BJ (cell line): ENCODE measurements around the gene LCE4A. TPM values are rescaled to one million over a fixed set of nuclear protein-coding genes. Genes with fewer than 3 reads are reported as not detected.

Source experiments
- CTCF ChIA-PET: fragments of 350-600 bp; formaldehyde crosslinking; extraction: SDS; loops from one replicate; lab custom pipeline; 2021; ENCODE audit warnings: antibody characterized with exemption, inconsistent platforms; lab: Yijun Ruan, JAX
- POLR2A ChIA-PET: fragments of 300-600 bp; sonication (Branson Sonifier 250); formaldehyde crosslinking; extraction: SDS; loops from one replicate; lab custom pipeline; 2021; ENCODE audit warnings: antibody characterized with exemption; lab: Charles Lee
- DNase-seq: peaks from one replicate; pipeline ENCODE4 v3.0.0-alpha.2; 2011; ENCODE audit warnings: low read depth
- H3K27me3 ChIP-seq: 2 replicates; pipeline ENCODE4 v1.6.0; 2011; ENCODE audit warnings: low read length; ENCODE audit not compliant: control insufficient read depth, insufficient read depth
- H3K36me3 ChIP-seq: 2 replicates; pipeline ENCODE4 v1.5.1; 2011; ENCODE audit warnings: low read length; ENCODE audit not compliant: control insufficient read depth, insufficient read depth
- H3K4me3 ChIP-seq: 2 replicates; pipeline ENCODE4 v1.5.1; 2011; ENCODE audit warnings: low read depth, mild to moderate bottlenecking, control low read depth, low read length
- polyA plus RNA-seq: library from polyadenylated mRNA; depleted of rRNA; stranded (reverse); fragments of >200 nt; gene quantifications from 2 replicates; pipeline ENCODE4 v1.2.3, GENCODE V29; 2011
- TF ChIP-seq, protein P1 (sequence below): IDR thresholded peaks from 2 replicates; pipeline ENCODE4 v1.5.1; 2011; ENCODE audit warnings: low read depth, mild to moderate bottlenecking, control low read depth, inconsistent platforms, low read length, moderate library complexity; ENCODE audit not compliant: insufficient read depth

LCE4A gene
- polyA plus RNA-seq, 1 experiment, result not detected

DNA sequence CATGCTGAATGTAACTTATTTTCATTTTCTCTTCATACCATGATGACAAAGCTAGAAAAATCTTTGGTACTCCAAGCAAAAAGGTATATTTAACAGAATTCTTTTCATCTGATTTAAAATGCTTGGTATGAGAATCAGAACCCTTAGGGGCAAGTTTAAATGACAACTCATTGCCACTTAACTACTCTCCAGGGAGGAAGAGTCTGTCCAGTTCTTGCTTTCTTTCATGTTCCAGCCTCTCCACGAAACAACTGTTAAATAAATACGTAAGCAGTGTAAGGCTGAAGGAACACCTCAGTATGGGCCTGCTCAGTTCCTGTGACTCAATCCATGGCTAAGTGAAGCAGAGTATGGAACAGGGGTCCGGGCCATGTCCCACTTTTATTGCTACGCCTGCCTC is 8.2 kb upstream of the LCE4A start:
- DNase-seq, result no peak
- CTCF ChIA-PET, result no interaction called here
- TF ChIP-seq, protein P1, sequence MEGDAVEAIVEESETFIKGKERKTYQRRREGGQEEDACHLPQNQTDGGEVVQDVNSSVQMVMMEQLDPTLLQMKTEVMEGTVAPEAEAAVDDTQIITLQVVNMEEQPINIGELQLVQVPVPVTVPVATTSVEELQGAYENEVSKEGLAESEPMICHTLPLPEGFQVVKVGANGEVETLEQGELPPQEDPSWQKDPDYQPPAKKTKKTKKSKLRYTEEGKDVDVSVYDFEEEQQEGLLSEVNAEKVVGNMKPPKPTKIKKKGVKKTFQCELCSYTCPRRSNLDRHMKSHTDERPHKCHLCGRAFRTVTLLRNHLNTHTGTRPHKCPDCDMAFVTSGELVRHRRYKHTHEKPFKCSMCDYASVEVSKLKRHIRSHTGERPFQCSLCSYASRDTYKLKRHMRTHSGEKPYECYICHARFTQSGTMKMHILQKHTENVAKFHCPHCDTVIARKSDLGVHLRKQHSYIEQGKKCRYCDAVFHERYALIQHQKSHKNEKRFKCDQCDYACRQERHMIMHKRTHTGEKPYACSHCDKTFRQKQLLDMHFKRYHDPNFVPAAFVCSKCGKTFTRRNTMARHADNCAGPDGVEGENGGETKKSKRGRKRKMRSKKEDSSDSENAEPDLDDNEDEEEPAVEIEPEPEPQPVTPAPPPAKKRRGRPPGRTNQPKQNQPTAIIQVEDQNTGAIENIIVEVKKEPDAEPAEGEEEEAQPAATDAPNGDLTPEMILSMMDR, result no peak
- H3K4me3 ChIP-seq, result no peak overlapping the region
- H3K36me3 ChIP-seq, result no peaks in the 10 kb centered on the region
- H3K27me3 ChIP-seq, result no peaks in the 10 kb centered on the region
- POLR2A ChIA-PET, result no interaction called here

DNA sequence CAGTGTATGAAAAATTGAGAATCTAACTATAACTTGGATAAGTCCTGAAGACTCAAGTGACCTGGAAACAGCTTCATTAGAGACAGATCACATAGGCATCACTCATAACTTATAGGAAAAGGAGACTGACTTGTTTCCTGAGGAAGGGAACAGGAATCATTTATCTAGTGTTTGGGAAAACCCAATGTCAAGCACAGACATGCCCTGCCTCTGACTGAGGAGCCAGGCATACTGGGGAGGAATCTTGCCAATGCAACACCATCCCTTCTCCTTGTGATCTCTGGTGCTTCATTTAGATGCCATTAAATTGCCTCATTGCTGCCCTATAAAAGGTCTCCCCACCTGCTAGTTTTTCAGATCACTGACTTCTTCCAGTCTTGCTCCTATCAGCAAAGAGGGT is 10.3 kb downstream of the LCE4A start:
- ChIA-PET POLR2A (no interaction called here), CTCF (no interaction called here)
- no peaks in the 10 kb centered on the region for H3K36me3 ChIP-seq
- TF ChIP-seq, protein P1, result no peak
- no peak for DNase-seq
- H3K4me3 ChIP-seq, result no peak overlapping the region
- H3K27me3 ChIP-seq, result no peaks in the 10 kb centered on the region

DNA sequence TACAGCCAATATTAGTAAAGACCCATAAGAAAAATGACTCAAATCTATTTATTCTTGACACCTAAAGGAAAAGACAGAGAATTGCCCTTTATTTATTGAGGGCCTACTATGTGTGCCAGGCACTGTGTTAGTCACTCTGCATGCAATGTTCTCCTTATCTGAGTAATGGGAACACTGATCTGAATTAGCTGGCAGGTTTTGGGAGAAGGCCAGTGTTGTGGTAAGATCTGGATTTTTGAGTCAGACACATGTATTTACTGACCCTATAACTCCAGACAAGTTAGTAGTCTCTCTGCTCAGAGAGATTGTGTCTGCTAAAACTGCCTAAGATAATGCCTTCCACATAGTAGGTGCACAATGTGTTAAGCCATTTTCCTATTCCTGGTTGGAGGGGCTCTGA is 17.3 kb downstream of the LCE4A start:
- DNase-seq, result no peak

DNA sequence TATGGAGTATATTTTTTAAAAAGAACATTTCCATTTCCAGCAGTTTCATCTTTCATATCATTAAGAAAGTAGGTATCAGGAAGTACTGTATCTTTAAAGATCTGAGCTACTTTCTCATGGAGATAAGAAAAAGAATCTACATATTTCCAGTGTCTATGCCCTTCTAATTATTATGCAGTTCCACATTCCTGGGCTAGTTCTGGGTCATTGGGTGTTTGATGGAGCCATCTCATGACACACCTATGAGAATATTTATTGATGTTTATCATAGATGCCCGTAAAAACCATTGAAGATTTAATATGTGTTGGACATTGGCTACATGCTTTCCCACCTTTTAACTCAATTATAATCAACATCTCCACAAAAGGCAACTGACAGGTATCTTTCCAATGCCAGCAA is 21.0 kb downstream of the LCE4A start:
- TF ChIP-seq, protein P1, result no peak
- no peak for DNase-seq
- ChIA-PET POLR2A (no interaction called here), CTCF (no interaction called here)
- no peak overlapping the region for H3K4me3 ChIP-seq
- H3K36me3 ChIP-seq, result no peaks in the 10 kb centered on the region
- H3K27me3 ChIP-seq, result no peaks in the 10 kb centered on the region

More for the DNA sequence above, 17.3 kb downstream of the LCE4A start:
- TF ChIP-seq, protein P1, result no peak
- H3K36me3 ChIP-seq, result no peaks in the 10 kb centered on the region
- CTCF ChIA-PET, result no interaction called here
- POLR2A ChIA-PET, result no interaction called here
- H3K4me3 ChIP-seq, result no peak overlapping the region
- no peaks in the 10 kb centered on the region for H3K27me3 ChIP-seq

DNA sequence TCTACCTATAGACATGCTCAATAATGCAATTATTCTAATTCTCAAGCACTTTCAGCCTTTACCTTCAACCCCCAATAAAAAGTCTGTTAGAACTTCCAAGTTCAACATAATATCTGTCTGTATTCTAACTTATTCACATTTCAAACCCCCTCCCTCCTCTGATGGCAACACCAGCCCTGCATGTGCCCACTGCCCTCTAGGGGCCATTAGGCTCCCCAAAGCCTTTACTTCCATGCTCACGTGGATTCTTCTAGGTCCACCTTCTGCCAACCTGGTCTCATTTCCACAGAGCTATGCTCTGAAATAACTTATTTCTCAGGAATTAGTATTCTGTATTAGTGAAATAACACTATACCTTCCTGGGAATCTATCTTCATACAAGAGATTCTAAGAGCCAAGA is 27.7 kb downstream of the LCE4A start:
- CTCF ChIA-PET, result interaction anchor here (1.4 kb wide), 1 partner anchor 19 kb away, joined by 3 read pairs; no protein-coding TSS in a partner anchor
- H3K36me3 ChIP-seq, result no peaks in the 10 kb centered on the region
- H3K4me3 ChIP-seq, result no peak overlapping the region
- H3K27me3 ChIP-seq, result no peaks in the 10 kb centered on the region
- POLR2A ChIA-PET, result no interaction called here
- DNase-seq, result no peak
- TF ChIP-seq, protein P1, result no peak
